Skin of body (tissue), 2 donors: ENCODE results near the gene CDKN1C. TPM values are rescaled to one million over a fixed set of nuclear protein-coding genes. Genes with fewer than 3 reads are reported as not detected.

Source experiments
- DNase-seq: peaks from one replicate; lab custom pipeline; 2025; lab: John Stamatoyannopoulos, UW
- total RNA-seq: library from RNA; depleted of rRNA; stranded (reverse); fragments of >200 nt; gene quantifications from one replicate; pipeline ENCODE4 v1.2.3, GENCODE V29; 2014

Gene CDKN1C
- total RNA-seq, 1 donor from 2014 or later = 53.0 TPM

DNA sequence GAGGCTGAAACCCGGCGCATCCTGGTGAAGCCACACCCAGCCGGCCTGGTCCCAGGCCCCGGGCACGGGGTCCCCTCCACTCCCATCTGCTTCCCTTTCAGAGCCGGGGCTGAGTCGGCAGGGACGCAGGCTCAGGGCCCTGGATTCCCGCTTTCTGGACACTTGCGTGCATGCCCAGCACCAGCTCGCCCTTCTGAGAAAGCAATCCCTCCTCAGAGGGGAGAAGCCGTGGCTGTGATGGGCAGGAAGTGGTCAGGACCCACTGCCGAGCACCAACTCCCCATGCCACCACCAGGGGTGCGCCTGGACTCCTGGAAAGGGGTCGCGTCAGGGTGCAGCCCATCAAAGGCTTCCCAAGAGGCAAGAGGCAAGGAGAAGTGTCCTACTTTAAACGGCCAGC, 15.1 kb downstream of the CDKN1C start:
- no peak for DNase-seq

DNA sequence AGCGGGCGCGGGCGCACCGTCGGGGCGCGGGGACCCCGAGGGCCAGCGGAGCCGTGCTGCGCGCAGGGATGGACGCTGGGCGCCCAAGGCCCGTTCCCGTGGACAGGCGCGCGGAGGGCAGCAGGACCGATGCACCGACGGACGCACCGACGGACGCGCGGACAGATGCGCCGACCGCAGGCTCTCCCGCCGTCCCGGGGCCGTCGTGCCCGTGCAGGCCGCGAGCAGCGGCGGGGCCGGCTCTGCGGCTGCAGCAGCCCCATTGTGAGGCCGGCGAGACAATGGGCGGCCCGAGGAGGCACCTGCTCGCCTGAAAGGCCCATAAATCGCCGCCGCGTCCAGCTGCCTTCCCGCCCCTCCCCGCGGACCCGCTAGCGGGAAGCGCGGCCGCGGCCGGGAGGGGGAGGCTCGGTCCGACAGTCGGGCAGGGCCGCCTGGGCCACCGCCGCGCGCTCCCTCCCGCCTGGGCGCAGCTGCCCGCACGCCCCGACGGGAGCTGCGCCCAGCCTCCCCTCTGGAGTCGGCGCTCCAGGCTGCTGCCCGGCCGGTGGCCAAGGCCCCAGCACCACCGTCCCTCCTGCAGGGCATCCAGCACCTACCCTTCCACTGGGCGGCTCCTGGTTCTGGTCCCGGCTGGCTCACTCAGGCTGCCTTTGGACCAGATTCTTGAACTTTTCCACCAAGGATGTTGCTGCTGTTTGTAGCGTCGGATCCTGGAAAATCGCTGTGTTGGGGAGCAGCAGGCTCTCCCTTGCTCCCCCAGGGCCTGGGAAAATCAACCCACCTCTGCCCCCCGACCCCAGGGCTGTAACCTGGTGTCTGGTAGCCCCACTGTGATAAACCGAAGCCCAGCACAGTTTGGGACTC, 15.8 kb downstream of the CDKN1C start:
- no peak for DNase-seq

DNA sequence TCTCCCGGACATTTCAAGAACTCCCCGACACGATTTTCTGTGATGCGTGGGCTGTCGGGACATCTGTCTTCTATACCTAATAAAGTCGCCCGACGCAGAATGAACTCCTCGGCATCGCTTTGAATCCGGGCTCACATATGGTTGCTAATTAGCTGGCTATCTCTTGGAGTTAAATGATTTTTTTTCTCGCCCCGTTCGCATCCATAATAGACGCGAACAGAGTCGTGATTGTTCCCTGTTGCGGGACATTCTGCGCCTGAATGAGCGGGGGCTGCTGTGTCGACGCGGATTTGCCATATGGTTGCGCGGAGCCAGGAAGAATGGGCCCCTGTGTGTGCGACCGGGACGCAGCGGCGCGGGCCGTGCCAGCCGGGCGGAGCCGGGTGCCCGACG, 16.4 kb downstream of the CDKN1C start:
- DNase-seq = no peak

DNA sequence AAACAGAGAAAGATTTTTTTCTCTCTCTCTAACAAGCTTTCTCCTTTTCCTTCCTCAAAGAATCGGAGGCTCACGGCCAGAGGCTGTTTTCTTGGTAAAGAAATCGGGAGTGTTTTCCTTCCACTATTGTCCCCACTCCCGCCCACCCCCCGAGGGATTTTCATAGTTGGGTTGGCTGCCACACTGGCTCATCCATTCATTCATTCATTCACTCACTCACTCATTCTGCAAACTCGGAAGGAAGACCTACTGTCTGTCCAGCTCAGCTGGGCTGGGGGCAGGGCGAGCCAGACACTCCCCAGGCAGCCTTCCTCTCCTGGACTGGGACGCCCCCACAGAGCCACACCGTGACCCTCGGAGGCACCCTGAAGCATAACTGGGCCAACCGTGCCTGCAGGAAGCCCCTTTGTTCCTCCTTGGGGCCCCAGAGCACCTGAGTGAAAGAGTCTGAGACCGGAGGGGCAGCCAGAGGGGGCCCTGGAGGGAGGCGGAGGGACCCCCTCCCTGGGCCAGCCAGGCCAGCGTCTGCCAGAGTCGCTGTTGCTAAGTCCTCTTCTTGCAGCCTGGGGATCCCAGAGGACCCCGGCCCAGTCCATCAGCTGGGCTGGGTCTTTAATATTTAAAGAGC, 17.0 kb downstream of the CDKN1C start:
- DNase-seq = no peak

DNA sequence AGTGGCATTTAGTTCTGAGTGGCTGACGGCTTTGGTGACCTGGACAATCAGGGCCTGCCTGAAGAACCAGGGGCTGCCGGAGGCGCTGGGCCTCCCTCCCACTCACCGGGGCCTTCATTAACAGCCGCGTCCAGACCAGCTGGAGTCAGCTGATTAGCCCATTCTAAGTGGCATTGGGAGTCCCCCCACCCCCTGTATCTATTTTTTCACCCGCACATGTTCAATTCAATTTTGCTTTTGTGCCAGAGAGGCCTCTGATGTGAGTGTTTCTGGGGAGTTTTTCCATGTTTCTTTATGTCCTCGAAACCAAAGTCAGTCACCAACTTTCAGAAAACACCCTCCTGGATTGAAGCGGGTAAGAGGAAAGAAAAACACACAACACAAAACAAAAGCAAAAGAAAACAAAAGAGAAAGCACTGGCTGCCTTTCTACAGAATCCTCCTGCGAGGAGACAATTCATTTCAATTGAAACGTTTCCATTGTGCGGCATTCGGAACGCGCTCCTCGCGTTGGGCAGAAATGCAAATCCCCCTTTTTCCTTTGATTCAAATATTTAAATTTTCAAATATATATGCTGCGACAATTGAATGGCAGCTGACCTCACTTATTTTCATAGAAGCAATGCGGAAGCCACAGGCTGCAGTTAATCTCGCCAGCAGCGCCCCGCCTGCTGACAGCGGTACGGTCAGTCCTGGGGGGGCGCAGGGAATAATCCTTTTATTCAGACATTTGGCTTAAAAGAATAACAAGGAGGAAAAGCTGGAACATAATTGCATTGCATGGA, 17.7 kb downstream of the CDKN1C start:
- no peak for DNase-seq

DNA sequence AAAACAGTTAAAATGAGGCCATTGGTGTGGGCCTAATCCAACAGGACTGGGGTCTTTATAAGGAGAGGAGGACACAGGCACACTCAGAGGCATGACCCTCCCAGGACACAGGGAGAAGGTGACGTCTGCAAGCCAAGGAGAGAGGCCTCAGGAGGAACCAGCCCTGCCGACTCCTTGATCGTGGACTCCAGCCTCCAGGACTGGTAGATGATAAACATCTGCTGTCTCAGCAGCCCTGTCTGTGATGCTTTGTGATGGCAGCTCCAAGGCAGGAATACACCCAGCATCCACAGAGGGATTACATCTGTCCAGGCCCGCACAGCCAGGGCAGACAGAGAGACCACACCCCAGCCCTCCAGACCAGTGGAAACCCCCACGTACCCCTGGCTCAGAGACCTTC, 18.4 kb downstream of the CDKN1C start:
- DNase-seq = no peak

DNA sequence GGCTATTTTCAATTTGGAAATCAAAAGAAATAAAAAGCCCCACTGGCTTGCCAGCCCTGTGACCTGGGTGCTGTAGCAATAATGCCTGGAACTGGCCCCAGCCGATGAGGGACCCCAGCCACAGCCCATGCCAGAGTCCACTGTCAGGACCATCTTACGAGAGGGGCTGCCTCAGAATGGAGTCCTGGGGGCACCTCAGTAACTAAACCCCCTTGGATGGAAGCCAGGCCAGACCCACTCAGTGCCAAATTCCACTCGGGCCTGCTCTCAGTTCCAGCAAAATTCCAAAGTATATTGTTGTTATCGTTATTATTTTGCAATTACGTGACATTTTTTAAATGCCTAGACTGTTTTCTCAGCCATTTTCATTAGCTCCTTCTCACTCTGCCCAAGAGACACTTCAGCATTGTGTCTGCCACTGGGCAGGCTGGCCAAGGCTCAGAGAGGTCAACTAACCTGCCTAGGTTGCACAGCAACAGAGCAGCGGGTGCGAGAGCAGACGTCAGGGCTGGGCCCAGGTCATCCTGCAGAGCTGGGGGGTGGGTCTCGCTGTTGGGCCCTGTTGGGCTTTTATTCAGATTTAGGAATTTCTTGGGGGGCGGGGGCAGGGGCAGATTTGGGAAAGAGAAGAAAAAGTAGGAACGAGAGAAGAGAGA, 19.5 kb downstream of the CDKN1C start:
- no peak for DNase-seq

DNA sequence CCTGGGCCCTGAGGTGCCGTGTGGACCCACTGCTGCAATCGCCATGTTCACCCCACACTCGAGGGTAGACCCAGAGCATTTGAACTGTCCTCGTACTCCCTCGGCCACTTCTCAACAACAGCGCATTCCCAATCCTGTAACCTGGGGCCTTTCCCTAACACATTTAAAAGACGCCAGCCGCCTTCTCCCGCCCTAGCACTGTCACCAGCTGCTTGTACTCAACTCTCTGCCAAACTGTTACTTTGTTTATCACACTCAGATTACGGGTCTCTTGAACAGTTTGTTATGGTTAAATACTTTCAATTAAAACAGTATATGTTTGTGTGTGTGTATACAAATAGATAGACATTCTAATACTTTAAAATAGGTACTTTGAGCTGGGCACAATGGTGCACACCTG, 20.7 kb downstream of the CDKN1C start:
- no peak for DNase-seq

DNA sequence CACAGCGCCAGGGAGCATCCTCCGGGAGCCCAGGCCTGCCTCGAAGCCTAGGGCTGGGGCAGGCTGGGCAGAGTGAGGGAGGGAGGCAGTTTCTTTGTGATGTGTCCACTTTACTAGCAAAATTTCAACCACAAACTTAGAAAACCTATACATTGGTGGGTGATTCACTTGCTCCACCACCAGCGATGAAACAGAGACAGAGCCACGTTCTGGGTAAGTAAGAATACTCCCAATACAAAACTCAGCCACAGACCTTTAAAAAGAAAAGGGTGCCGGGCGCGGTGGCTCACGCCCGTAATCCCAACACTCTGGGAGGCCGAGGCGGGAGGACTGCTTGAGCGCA, 22.3 kb downstream of the CDKN1C start:
- no peak for DNase-seq

DNA sequence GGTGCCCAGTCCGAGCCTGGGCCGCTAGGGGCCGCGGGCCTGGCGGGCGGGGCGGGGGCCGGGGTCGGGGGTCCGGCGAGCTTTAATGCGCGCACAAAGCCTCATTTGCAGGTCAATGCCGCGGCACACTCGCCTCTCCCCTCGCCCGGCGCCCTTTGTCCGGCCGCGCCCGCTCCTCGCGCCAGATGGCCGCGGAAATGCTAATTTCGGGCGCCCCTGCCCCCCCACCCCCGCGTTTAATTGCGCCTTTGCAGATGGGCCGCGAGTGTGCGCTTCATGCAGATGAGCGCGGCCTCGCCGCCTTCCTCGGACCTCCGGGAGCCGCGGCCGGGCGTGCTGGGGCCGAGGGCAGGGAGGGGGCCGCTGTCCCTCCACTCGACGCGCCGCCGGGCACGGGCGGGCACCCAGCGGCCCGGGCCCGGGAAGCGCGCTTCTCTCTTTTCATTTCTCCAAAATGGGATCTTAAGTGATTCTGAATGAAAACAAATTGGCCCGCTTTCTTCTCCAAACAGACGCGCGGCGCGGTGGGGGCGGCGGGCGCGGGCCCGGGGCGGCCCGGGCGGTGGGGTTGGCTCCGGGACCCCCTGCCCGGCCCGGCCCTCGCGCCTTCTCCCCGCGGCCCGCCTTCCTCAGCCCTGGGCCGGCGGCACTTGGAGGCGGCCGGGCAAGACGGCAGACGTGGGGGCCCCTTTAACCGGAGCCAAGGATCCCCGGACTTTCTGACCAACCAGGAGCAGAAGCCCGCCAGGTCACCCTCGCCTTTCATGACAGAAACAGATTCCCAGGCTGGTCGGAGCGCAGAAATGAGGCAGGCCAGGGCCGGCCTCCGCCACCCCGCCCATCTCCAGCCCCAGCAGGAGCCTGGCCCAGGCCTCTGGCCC, 22.9 kb downstream of the CDKN1C start:
- DNase-seq = no peak

DNA sequence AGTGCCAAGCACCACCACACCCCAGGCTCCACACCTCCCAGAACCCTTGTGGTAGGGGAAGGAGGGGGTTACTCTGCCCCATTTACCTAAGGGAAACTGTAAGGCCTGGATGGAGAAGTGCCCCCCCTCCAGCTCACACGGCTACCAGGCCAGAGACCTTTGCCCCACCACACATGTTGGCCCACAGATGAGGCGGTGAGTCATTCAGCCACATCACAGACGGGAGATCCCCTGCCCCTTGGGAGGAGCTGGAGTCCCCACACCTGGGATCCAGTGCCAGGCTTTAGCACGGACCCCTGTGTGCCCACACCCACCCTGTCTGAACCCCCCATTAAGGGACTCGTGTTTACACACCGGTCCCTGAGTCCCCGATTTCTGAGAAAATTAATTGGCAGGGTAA, 24.9 kb downstream of the CDKN1C start:
- no peak for DNase-seq

DNA sequence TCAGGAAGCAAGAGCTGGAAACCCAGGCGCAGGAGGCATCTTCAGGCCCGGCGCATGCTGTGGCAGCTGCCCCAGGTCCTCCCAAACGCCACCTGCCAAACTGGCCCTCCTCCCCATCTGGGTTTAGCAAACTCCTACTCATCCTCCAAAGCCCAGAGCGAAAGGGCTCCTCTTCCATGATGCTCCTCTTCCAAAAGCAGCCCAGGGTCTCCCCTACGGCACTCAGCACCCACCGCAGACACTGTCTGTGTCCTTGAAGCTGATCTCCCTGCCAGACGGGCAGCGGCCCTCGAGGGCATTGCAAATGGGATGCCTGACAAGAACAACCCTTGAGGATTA, 25.9 kb downstream of the CDKN1C start:
- no peak for DNase-seq

DNA sequence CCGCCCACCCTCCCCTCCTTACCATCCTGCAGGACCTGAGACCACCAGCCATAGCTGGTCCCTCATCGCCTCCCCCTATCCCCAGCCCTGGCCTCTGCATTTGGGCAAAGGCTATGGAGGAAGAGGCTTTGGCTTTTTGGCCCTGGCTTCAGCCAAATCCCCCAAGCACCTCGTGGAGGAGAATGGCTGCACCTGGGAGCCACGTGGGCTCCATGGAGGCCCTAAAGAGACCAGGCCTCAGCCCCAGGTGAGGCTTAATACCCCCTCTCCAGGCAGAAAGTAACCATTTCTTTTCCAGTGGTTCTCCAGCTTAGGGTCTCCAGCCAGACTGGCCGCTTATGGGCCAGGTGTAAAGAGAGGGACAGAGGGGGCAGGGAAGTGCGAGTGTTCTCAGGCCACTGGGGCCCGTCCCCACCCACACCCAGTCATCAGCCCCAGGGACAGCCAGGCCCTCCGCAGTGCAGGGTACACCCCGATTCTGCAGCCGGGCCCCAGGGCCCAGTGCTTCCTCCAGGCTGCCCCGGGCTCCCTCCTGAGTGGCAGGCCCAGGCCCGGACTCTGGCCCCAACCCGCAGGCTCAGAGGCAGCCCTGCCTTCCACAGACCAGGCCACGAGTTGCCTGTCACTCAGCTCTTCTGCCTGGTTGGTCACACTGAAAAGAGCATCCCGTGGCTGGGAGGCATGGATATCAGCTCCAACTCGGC, 26.4 kb downstream of the CDKN1C start:
- DNase-seq = no peak

DNA sequence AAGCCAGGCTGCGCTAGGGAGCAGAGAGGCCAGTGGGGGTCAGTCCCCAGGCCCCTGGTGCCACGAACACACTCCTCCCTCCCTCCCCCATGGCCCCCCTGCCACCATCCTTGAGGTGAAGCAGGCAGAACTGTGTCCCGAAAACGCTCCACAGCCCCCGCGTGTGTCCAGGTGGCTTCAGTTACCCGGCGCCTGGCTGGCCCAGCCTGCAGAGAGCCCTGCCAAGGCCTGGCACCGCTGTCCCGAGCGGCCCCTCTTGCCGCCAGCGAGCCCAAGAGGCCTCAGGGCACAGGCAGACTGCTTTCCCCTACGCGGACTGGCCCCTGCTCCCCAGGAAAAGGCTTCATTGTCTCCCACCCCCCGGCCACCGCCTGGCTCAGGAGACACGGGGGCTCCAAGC, 27.7 kb downstream of the CDKN1C start:
- no peak for DNase-seq

DNA sequence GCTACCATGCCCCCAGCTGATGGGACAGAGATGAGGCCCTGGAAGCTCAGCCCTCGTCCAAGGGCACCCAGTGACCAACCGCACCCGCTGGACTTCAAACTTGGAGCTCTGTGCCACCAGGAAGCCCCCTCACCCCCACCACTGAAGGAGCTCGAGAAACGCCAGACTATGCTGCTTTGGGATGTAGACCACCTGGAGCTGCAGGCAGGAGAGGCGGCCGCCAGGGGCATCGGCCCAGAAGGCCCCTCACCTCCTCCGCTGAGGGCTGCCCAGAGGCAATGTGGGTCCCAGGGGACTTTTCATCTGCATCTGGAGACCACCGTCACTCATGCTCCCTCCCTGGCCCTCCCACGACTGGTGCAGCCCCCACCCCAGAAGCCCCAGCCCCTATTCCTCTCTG, 28.3 kb downstream of the CDKN1C start:
- DNase-seq = no peak

DNA sequence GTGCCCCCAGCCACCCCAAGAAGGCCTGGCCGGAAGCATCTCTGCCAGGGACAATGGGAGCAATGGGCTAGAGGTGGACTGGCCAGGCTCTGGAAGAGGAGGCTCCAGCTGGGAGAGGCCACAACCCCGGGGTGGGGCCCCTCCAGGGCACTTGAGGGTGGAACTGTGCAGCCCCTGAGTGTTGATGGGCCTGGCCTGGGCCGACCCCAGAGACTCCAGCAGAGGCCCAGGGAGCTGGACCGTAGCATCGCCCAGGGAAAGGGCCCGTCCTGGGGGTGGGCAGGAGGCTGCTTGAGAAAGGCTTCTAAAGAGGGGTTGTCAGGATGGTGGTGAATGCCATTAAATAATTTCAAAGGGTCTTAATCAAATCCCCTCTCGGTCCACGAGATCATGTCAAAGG, 30.4 kb downstream of the CDKN1C start:
- DNase-seq = no peak

DNA sequence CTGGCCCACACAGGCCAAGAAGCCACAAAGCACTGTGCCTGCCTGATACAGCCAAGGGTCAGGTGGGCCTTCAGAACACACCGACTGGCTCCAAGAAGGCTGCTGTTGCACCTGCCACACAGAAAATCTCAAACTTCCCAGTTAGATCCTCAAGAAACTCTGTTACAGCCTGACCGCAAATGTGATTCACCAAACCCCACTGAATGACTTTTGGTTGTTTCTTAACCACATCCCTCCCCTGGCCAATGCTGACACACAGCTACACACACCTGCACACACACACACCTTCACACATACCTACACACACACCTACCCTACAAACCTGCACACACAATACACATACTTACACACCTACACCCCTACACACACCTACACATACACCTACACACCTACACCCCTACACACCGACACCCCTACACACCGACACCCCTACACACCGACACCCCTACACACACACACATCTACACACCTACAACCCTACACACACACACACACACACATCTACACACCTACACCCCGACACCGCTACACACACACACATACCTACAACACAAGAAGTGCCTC, 31.5 kb downstream of the CDKN1C start:
- no peak for DNase-seq

DNA sequence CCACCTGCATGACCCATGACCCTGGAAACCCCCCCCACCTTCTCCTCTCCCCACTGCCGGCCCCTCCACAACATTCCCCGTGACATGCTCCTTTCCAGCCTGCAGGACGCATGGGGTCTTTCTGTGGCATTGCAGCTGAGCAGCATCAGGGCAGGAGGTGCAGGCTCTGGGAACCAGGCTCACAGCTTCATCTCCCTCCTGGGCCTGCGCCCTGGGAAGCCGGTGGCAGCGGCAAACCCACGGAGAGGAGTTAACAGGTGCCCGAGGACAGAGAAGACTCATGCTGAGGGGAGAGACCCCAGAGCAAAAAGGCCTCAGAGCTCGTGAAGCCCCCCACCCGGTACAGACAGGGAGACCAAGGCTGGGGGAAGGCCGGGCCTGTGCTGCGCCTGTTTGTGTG, 32.2 kb downstream of the CDKN1C start:
- DNase-seq = no peak

DNA sequence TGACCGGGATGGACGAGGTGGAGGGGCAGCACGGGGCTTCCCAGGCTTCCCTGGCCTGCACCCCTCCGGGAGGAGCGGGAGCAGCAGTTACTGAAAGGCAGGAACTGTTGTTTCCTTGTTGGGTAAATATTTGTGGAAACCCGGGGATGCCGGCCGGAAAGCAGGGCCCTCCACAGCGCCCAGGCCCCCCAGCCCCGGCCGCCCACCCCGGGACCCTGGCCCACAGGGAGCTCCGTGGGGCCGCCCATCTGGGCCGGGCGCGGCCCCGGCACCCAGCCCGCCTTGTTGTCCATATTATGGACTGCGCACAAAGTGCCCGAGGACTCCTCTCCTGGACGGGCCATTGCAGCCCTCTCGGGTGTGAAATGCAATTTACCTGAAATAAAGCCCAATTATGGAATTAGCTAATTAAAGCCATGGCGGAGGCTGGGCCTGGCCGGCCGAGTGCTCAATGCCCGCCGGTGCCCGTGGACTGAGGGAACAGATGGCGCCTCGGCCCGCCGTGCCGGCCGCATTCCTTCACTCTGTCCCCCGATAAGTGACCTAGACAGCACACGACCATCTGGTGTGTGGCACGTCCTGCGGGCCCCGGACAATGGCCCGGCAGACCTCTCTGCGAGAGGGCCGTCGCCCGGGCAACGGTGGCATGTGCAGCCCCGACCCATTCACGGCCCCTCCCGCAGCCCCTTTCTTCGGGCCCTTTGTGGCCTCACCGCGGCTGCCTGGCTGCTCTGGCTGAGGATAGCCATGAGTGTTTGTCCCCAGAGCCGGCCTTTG, 35.4 kb downstream of the CDKN1C start:
- DNase-seq = no peak
